ENCODE data around the gene MYO16. TPM values are rescaled to one million over a fixed set of nuclear protein-coding genes. Genes with fewer than 3 reads are reported as not detected.

Gene MYO16
- total RNA-seq, 2 donors from 2014 or later = 0.06 TPM; not detected in 1

DNA sequence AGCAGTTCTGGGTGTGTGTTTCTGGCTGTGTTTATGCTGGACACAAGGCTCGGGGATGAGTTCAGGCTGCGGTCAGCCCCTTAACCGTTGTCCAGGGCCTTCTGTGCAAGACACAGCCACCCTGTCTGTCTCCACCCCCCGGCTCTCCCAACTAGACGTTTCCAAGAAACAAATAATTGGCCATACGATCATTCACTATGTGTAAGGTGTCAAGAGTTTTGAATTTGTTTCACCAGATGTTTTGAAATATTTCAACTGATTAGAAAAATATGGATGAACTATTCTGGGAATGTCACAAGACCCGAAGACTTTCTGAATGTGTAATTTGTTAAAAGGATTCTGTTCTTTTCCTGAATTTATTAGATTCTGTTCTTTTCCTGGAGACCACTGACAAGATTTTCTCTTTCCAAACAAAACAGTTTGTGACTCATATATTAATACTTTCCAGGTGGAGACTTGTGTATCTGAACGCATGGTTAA, 318.2 kb downstream of the MYO16 start:
- DNase-seq (peak; percentile 9 to 49), ATAC-seq (no peak)
- intact Hi-C loops (cut with DNase I, micrococcal nuclease) = no loop called here

DNA sequence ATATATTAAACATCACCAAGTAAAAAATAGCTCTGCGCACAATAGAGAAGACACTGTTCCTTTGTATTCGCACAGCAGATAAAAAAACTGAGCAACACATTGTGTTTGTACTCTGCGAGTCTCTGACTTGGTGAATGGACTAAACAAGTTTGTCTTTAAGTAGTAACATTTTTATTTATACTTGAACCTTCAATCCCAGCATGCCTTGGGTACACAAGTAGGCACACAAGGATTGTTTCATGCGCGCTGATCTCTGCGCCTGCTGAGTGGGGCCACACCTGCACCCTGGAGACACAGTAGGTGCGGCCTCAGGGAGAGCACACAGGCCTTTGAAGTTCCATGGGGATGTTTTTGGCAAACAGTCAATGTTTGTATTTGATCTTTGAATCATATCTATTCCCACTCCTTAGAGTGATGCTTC, 318.9 kb downstream of the MYO16 start:
- ATAC-seq (no peak), DNase-seq (no peak)
- intact Hi-C loops (cut with DNase I, micrococcal nuclease) = no loop called here

DNA sequence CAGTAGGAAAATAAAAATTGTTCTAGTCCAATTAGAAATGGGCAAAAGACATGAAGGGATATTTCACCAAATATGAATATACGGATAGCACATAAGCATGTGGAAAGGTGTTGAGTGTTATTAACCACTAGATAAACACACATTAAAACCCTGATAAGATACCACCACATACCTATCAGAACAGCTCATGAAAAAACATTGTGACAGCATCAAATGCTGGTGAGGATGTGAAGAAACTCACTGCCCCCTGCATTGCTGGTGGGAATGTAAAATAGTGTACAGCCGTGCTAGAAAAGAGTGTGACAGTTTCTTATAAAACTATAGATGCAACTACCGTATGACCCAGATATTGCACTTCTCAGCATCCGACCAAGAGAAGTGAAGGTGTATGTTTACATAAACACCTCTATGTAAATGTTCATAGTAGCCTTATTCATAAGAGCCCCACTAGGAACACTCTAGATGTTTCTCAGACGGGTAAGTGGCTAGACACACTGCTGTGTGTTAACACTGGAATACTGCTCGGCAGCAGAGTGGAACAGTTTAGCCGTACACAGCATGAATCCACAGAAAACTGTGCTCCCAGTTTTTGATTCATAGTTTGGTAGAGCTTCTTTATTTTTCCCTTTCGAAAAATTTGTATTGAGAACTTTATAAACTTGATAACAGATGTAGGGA, 321.1 kb downstream of the MYO16 start:
- ATAC-seq (no peak), DNase-seq (no peak)
- intact Hi-C loops (cut with DNase I, micrococcal nuclease) = no loop called here

DNA sequence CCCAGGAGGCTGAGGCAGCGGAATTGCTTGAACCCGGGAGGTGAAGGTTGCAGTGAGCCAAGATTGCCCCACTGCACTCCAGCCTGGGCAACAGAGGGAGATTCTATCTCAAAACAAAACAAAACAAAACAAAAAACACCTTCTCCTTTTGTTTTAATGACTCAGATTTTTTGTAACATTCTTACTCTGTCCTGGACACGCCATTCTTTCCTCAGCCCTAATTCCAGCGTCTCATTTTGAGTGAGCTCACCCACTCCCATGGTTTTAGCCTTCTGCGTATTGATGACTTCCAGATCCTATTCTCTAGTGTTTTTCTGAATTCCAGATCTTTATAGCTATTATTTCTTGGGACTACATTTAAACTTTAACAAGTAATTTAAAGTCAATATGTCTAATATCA, 326.3 kb downstream of the MYO16 start:
- DNase-seq (no peak), ATAC-seq (no peak)
- intact Hi-C loops (cut with DNase I, micrococcal nuclease) = no loop called here

DNA sequence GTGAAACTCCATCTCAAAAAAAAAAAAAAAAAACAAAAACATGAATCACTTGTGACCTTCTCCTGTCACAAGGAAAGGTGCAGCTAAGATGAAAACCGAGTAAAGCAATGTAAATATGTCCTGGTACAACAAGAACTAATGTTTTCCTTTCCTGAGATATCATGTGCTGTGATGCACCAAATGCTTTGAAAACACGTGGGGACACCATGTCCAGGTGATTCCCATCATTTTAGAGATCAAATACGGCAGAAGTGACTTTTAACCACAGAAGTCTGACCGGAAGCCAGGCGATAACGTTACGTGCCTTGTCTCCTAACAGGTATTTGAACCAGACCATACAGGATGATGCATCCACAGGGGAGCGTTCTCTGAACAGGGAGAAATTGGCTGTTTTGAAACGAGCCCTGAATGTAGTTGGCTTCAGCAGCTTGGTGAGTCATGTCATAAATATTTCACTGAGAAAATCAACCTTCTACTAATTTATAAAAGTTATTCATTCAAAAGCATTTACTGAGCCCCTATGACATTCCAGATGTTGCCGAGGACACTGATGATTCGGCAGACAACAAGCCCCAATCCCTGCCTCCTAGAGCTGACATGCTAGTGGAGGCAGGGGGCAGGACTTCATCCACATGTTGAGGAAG, 328.1 kb downstream of the MYO16 start:
- ATAC-seq (no peak), DNase-seq (no peak)
- intact Hi-C loops (cut with DNase I, micrococcal nuclease) = no loop called here

DNA sequence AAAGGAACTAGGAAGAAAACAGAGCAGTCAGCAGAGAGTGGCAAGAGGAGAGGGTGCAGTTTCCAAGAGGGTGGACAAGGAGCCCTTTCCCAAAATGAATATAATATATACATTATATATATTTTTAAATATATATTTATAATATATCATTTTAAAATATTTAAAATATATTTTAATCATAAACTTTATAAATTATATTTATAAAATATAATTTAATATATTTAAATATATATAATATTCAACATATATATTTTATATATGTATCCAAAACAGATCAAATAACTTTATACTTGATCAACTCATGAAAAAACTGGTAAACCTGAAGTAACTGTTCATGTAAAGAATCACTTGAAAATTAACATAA, 328.6 kb downstream of the MYO16 start:
- ATAC-seq = no peak
- intact Hi-C loops (cut with DNase I, micrococcal nuclease) = no loop called here
- no peak for DNase-seq

DNA sequence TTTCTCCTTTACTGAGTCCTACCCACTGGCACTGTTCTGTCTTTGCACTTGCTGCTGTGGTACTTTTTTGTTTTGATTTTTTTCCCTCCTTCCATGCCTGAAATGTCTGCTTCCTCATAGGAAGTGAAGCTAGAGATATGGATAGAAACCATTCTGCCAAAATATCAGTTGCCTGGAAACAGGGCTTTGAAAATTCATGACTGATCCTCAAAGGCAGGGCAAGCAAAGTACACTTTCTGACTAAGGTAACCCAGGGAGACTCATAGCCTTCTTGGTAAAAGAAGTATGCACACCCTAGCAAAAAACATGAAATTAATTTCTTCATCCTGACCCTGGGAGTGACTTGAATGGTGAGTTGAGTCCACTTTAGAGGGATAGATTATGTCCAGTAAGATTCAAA, 329.8 kb downstream of the MYO16 start:
- DNase-seq (no peak), ATAC-seq (no peak)
- intact Hi-C loops (cut with DNase I, micrococcal nuclease) = no loop called here

DNA sequence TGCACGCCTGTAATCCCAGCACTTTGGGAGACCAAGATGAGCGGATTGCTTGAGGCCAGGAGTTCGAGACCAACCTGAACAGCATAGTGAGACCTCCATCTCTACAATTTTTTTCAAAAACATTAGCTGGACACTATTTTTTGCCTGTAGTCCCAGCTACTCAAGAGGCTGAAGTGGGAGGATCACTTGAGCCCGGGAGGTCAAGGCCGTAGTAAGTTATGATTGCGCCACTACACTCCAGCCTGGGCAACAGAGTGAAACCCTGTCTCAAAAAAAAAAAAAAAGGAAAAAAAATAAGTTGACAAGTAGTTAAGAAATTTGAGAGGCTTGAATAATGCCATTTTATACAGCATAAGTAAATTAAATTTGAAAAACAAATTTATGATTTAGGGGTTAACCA, 330.6 kb downstream of the MYO16 start:
- intact Hi-C loops (cut with DNase I, micrococcal nuclease) = loop anchor here in 1 of 2 donors (10.0 kb wide), 1 partner anchor 1175 kb away; no protein-coding TSS in a partner anchor
- ATAC-seq (no peak), DNase-seq (no peak)

DNA sequence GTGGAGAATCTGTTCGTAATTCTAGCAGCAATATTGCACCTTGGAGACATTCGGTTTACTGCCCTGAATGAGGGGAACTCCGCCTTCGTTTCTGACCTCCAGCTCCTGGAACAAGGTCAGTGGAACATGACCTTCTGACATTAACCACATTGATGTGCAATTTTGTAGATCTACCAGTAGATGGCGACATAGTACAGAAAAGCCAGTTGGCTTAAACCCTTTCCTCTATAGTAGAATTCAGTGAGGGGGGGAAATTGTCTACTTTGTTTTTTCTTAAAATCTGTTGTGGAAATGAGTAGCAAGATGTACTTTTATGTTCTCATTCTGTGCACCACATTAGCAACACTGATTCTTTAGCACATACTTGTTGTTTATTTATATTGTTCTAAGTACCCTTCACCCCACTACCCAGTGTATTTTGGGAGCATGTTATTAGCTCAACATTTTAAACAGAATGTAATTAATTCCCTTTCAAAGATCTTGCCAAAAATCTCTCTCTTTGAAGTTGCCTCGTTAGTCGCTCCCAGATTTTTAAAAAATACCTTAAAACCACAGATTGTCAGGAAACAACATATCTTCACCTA, 332.2 kb downstream of the MYO16 start:
- intact Hi-C loops (cut with DNase I, micrococcal nuclease) = loop anchor here in 1 of 2 donors (10.0 kb wide), 1 partner anchor 1173 kb away; no protein-coding TSS in a partner anchor
- DNase-seq = no peak
- ATAC-seq = peak; percentile 75

DNA sequence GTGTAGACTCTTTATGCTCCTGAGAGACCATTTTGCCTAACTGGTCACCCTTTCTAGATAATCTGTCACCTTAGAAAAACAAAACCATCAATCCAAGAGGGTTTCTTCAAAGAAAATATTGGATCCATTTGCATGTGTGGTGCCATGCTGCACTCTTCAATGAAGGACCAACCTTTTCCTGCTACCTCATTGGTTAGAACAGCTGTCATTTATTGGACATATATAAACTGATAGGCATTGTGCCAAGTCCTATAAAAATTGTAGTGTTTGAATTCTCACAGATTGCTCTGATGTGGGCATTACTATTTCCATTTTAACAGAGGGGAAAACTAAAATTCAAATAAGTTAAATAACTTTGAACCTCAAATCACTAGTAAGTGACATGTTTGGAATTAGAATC, 333.2 kb downstream of the MYO16 start:
- ATAC-seq (peak; percentile 71), DNase-seq (no peak)

DNA sequence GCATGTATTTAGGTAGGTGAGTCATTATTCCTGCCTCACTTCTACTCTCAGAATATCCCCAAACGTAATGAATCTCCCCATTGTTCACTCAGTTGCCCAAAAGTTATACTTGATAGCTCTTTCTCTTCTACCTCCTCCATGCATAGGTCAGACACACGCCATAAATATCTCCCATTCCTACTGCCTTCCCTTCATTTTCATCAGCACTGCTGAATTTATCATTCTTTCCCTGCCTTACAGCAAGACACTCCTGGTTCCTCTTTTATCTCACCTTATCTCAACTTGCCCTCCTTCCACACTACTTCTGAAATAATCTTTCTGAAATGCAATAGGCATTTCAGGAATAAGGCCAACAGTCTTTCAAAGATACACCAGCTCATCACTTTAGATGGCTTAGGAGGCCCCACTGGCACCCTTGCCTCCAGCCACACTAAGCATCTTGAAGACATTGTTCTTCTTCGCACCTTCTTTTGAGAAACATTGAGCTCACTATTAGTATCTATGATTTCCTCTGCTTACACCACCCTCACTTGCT, 333.9 kb downstream of the MYO16 start:
- intact Hi-C loops (cut with DNase I, micrococcal nuclease) = loop anchor here in 1 of 2 donors (10.0 kb wide), 1 partner anchor 1171 kb away; no protein-coding TSS in a partner anchor
- DNase-seq (no peak), ATAC-seq (no peak)

More for the DNA sequence above, 333.2 kb downstream of the MYO16 start:
- intact Hi-C loops (cut with DNase I, micrococcal nuclease) = loop anchor here in 1 of 2 donors (10.0 kb wide), 1 partner anchor 1172 kb away; no protein-coding TSS in a partner anchor

DNA sequence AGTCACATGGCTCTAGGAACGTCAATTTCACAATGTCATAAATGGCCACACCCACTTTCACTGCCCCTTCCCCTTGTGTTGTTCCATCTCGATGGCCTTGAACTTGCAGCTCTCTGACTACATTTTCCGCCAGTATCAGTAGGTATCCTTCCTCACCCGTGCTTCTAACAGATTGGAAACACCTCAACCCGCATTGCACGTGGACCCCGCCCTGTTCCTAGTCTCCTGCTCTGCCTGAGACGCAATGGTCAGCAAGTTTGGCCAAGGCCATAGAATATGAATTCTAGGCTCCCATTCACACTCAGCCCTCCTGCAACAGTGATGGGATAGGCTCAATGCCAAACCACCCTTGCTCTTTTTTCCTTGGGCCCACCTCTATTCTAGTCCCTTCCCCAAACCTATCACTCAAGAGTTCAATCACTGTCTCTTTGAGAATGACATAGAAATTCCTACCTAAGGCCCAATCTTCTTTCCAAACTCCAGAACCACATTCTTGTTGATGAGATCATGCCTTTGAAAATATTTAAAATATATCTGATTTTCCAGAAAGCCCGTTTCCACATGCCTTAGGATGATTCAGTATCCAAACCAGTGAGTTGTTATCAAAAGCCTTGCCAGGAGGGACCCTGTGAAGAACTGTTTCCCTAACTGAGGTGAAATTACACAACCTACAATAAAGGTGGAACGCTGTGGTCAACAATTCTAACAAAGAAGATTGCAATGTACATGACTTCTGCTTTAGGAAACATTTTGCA, 334.6 kb downstream of the MYO16 start:
- DNase-seq (no peak), ATAC-seq (no peak)
- intact Hi-C loops (cut with DNase I, micrococcal nuclease) = loop anchor here in 1 of 2 donors (10.0 kb wide), 1 partner anchor 1171 kb away; no protein-coding TSS in a partner anchor

DNA sequence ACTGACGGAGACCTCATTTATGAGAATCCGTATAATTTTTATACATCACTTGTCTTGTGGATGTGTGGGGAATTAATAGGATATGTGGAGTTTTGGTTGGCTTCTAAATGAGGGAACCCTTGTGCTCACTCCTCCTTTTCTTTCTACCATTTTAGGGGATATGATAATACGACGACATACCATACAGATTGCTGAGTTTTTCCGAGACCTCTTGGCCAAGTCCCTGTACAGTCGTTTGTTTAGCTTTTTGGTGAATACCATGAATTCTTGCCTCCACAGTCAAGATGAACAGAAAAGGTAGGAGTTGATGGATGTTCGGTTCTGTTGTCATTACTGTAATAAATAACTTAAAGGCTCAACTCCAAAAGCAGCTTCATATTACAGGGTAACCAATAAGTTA, 335.2 kb downstream of the MYO16 start:
- ATAC-seq = no peak
- DNase-seq = no peak
- intact Hi-C loops (cut with DNase I, micrococcal nuclease) = loop anchor here in 1 of 2 donors (10.0 kb wide), 1 partner anchor 1170 kb away; no protein-coding TSS in a partner anchor

DNA sequence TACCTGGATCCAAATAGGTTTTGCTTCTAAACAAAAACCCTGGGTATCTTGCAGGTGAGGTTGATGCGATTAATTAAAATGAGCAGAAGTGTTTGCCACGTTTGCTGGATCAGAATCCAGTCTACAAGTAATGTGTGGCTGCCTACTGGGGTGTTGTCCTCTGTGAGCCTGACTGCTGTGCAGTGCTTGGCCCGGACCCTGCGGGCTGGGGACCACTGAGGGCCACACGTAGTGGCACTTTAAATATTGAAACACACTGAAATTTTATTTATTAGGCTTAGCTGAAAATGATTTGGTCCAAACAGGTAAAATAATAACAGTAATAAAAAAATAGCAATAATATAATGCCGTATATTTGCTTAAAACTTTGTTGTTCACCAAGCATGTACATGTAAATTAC, 338.0 kb downstream of the MYO16 start:
- no peak for DNase-seq
- ATAC-seq = no peak
- intact Hi-C loops (cut with DNase I, micrococcal nuclease) = loop anchor here in 1 of 2 donors (10.0 kb wide), 1 partner anchor 1167 kb away; no protein-coding TSS in a partner anchor

DNA sequence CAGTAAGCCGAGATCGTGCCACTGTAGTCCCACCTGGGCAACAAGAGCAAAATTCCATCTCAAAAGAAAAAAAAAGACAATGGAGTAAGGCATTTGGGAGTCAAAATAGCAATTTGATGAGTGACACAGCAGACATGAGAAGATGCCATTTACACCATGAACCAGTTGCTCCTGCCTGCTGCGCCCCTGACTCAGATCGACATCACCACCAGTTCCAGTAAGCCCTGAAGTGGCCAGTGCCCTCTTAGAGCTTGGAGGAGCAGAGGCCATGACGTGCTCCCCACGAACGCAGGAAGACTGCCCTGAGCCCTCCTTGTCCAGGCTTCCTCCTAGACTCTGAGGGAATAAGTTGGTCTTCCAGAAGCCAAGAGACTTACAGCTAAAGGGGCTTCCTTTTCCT, 339.2 kb downstream of the MYO16 start:
- ATAC-seq = no peak
- DNase-seq = no peak
- intact Hi-C loops (cut with DNase I, micrococcal nuclease) = loop anchor here in 1 of 2 donors (10.0 kb wide), 1 partner anchor 1166 kb away; no protein-coding TSS in a partner anchor

DNA sequence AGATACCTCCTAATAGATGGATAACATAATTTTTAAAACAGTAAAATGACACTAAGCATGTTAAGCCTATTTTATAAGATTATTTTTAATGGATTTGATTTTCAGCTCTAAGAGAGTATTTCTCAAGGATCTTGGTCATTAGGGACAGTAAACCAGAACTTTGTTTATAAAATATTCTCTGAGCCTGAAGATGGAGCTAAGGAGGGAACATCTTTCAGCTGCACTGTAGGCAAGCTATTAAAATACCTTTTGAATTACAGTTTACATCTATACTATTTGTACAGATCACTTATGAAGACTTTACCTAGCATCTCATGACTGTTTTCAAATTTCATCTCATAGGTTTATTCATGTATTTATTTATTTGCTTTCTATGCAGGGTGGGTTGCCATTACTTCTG, 345.3 kb downstream of the MYO16 start:
- intact Hi-C loops (cut with DNase I, micrococcal nuclease) = loop anchor here in 1 of 2 donors (10.0 kb wide), 1 partner anchor 160 kb away; no protein-coding TSS in a partner anchor
- no peak for ATAC-seq
- no peak for DNase-seq

DNA sequence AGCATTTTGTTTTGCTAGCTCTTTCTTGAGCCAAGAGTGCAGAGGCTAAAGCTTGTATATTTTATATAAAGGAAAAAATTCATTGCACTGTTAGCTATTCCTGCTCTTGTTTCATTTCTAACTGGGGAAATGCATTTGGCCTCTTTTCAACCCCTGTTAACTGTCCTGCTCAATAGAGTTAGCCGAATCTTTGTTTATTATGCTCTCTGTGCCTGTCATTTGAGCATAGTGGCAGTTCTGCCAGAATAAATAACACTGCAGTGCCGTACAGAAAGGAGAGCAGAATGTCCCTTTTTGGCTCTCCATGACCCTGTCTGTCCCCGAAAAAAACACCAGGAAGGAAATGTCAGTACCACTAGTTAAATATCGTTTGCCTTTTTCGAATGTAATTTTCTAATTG, 350.8 kb downstream of the MYO16 start:
- ATAC-seq = no peak
- DNase-seq = no peak
- intact Hi-C loops (cut with DNase I, micrococcal nuclease) = no loop called here

DNA sequence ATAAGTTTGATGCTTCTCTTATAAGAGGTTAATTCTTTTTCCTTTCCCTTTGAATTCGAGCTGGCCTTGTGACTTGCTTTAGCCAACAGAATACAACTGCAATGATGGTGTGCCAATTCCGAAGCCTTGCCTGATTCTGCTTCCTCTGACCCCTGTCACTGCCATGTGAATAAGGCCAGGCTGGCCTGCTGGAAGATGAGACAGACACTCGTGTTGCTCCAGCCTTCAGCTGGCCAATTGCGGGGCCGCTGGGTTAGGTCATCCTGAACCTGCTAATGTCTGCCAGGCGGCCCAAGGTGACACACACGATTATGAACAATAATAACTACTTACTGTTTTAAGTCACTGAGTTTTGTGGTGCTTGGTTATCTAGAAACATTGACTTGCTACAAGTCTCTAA, 352.0 kb downstream of the MYO16 start:
- no peak for DNase-seq
- intact Hi-C loops (cut with DNase I, micrococcal nuclease) = no loop called here
- ATAC-seq = no peak

DNA sequence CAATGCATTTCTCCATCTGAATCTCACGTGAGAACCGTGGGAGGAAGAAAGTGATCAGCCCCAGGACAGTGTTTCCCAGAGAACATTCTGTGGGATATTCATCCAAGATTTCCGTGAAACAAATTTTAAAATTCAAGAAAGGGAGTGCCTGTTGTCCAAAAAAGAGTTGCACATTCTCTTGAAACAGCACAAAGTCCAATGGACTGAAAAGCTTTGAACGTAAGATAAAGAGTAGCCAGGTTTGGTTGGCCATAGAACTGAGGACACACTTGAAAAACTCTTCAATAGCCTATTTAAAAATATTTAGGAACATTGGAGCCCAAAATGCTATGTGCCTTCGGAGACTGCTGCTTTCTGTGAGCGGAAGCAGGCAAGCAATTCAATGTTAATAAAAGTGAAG, 353.9 kb downstream of the MYO16 start:
- intact Hi-C loops (cut with DNase I, micrococcal nuclease) = no loop called here
- no peak for ATAC-seq
- no peak for DNase-seq

Measured in left colon (tissue), 2 donors.